DMS153 treated with DMSO at 0.1 percent for 48 hours (cell line): ENCODE results near the gene MXRA7.
A peak's percentile ranks its signal among the peaks of the same experiment; 100 is the strongest.
"Not testable (repeated sequence)": the region's sequence is repeated elsewhere in the genome, so short reads cannot be mapped to it uniquely, and the experiment has no call there.

ENCODE experiments used
- DNase-seq: peaks from one replicate; lab custom pipeline; 2025; ENCODE audit not compliant: unreplicated experiment; lab: John Stamatoyannopoulos, UW

The MXRA7 gene

DNA sequence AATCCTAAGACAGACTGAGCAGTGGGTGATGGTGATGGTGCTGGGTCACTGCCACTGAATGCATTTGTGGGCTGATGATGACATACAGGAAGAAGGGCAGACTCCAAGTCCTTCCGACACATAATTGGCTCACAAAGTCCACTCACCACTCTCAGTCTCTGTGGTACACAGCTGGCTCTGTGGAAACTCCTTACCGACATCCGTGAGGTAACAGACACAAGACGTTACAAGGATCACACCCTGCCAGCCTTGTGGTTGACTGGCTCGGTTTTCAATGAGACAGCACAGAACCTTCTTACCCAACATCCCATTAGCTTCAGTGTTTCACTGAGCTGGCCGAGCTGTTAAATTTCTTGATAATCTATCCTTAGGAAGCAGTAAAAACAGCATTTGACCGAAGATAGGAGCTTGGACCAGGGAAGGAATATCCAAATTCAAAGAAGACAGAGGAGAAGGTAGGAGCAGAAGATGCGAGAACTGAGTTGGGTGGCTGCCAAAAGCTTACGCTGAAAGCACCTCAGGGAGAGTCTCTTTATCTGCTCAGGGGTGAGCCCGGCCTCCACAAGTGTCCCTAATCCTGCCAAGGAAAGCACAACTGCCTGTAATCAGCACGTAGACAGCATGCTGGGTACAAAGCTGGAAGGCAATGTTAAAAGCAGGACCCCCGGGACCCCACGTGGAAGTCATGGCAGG, 5.5 kb upstream of the MXRA7 start:
- DNase-seq: no peak

DNA sequence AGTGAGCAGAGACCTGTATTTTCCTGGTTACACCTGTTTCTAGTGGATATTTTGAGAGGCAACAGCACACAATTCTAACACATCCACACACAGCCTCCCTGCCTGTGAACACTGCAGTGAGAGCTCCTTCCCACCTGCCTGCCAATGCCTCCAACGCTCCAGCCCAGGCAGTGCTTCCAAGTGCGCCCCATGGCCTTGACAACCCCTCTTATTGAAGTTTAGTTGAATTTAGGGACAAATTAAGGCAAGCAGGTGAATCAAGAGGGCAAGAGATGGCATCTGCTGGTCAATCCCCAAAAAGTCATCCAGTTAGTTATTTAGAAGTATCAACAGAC, 4.7 kb upstream of the MXRA7 start:
- no peak for DNase-seq

DNA sequence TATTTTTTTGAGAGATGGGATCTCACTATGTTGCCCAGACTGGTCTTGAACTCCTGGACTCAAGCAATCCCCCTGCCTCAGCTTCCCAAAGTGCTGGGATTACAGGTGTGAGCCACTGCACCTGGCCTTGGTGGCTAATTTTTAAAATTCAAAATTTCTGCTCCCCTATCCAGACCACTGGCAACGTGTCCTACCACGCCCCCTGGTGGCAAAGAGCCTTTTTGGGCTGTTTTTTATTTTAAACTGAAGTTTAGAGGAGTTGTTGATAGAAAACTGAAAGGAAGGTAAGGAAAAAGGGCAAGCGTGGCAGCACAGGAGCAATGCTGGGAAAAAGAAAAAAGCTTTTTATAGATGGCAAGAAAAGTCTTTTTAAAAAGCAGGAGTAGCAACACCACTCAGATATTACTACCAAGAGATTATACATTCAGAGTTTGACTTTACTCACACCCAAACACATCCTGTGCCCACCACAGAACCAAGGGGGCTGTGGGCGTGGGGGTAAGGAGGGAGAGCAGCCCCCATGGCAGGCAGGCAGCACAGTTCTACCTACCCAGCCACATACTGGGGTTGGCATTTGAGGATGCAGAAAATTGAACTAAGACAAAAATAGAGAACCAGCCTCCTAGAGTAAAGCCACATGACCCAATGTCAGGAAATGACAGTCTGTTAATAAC, 4.2 kb upstream of the MXRA7 start:
- DNase-seq: no peak

DNA sequence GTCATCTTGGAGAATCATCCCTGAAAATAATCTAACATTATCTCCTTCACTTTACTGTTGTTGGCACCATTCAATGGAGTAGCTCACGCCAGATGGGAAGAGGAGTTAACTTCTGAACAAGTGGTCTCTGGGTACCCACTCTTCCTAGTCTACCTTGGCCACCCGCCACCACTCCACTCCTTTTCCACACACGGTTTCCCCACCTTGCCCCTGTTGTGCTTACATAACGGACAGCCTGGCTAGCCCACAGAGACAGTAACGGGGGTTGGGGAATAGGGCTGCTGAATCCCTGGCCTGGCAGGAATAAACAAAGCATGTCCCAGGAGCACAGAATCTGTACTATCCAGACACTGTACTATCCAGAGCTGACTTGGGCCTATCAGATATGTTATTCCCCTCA, 3.6 kb upstream of the MXRA7 start:
- DNase-seq: no peak

DNA sequence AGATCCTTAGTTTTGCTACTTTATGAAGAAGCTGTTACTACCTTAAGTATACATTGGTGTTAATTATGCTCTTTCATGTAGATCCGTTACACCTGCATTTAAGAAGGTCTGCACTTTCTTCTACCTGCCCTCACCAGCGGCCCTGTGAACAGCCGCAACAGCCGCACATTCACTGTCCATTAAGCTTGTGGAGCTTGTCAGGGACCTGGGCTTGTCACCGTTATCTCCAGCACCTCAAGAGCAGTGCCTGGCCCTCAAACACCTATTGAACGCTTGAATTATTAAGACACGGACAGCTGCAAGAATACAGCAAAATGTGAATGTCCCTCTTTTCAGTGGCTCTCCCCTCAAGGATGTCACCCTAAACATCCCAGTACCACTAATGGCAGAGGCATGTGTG, 3.0 kb upstream of the MXRA7 start:
- no peak for DNase-seq

DNA sequence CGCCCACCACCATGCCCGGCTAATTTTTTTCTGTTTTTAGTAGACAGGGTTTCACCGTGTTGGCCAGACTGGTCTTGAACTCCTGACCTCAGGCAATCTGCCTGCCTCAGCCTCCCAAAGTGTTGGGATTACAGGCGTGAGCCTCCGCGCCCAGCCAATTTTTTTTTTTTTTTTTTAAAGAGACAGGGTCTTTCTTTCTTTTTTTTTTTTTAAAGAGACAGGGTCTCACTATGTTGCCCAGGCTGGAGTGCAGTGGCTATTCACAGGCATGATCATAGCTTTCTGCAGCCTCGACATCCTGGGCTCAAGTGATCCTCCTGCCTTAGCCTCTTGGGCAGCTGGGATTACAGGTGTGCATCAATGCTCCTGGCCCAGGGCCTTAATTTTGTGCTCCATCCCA, 1.6 kb upstream of the MXRA7 start:
- not testable (repeated sequence) for DNase-seq

DNA sequence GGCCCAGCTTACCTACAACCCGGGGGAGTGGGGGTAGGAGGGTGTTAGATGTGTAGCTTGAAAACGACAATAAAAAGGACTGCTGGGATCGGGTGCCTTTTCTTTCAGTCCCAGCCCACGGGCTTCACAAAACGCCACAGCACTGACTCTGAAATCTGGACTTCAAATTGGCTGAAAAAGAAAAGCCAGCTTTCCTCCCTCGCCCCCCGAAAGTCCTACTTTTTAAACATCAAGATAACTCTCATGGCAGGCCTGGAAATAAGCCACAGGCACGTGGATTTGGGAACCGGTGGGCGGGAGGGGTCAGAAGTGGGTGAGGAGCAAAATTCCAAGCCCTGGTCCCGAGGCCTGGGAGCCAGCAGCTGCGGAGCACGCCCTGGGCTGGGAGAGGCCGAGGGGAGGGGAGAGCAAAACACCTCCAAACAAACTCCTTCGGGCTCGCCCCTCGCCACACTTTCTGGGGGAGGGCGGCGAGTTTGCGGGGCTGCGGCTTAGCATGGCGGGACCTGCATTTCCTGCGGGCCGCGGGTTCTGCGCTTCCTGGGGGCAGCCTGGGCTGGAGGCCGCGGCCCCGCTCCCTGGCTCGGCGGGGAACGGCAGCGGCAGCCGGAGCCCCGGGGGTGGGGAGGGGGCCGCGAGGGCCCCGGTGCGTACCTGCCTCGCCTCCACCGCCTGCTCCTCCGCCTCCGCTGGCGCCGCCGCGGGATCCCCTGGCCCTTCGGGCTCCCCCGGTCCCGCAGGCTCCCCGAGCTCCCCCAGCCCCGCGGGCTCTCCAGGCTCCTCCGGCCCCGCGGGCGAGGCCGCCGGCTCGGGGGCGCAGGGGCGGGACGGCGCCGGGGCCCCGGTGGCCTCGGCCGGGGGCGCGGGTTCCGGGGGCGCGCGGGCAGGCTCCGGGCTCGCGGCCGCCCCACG, 558 bp downstream of the MXRA7 start:
- DNase-seq: not testable (repeated sequence)

DNA sequence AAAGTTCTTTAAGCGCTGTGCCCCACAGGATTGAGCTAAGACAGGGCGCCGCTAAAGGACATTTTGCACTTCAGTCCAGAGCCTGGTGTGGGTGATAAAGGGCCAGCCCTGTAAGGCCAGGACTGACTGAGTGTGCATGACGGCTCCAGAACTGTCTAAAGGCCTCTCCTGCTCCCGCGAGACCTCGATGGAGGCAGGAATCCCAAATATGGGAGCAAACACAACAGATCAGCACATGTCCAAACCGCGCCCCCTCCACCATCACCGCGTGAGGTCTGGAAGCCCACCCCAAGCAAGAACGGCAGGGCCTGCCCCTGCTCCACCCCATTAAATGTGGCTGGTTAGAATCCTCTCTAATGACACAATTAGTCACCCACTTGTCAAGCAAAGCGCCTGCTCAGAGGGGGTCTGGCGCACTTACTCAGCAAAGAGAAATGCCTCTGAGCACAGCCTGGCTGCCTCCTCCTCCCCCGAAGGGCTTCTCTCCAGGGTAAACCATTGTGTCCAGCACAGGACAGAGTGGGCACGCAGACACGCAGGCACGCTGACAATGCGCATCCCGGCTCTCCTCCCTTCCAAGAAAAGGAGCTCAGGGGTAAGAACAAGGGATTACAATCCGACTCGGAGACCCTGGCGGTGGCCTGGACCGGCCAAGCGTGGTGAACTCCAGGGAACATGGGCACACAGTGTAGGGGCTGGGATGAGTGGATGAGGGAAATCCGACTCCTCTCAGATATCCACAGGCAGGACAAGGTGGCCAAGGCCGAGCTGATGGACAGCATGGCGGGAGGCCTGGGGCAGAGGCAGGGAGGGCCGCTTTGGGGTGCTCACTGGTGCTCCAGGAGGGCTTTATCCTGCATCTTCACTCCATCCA, 1.5 kb downstream of the MXRA7 start:
- DNase-seq: no peak

DNA sequence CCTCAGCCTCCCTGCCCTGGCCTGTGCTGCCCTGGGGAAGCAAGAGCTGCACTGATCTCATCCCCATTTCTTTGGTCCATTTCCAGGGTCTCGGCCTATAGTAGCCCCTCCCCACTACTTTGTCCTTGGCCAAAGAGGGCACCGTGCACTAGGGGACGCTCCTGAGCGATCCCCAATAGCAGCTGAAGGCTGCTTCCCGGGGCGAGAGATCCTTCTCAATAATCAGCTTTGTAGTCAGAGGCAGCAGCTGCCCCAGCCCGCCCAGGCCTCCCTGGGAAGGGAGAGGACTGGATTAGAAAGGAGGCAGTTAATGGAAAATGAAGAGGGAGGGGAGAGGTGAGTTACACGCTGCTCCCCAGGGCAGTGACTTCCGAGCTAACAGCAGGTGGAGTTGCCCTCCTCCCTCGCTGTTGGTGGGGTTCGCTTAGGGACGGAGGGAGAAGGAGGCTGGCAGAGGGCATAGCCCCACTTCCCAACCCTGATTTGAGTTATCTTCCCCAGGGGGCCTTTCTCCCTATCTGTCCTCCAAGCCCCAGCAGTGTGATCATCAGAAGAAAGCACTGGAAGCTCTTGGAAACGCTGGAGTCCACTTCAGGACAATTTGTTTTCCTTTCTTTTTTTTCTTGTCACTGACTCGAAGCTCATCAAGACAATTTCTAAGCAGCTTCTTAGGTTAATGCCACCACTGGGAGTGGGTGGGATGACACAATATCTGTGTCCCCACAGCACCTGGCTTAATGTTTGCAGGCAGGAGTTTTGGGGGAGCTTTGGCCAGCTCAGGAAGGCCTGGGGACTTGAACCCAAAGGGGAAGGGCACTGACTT, 2.6 kb downstream of the MXRA7 start:
- no peak for DNase-seq

DNA sequence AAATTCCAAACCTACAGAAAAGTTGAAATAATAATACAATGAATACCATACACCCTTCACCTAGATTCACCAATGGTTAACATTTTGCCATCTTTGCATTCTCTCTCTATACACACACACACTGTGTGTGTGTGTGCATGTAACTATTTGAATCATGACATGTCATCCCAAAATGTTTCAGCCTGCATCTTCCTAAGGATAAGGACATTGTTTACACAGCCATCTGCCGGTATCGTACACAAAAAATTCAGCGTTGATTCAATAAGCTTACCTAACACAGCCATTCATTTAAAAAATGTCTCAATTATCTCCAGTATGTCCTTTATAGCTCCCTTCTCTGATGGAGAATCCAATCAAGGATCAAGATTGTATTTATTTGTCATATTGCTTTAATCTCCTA, 3.9 kb downstream of the MXRA7 start:
- no peak for DNase-seq

DNA sequence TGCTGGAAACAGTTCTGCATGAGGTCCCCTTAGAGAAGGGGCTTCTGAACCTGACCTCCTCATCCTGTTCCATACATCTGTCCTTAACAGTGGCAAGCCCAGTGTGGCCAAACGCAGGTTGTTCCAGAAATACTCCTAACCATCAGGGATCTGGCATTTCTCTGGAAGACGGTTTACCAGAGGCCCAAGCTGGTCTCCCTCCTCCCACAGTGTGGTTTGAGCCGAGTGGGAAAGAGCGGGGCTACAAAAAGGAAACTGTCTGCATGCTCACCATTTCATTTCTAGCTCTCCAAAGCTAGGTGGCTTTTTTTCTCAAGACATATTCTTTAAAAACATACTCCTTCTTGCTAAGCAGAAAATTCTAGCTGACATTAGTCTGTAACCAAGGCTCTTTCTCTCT, 6.0 kb downstream of the MXRA7 start:
- DNase-seq: no peak

DNA sequence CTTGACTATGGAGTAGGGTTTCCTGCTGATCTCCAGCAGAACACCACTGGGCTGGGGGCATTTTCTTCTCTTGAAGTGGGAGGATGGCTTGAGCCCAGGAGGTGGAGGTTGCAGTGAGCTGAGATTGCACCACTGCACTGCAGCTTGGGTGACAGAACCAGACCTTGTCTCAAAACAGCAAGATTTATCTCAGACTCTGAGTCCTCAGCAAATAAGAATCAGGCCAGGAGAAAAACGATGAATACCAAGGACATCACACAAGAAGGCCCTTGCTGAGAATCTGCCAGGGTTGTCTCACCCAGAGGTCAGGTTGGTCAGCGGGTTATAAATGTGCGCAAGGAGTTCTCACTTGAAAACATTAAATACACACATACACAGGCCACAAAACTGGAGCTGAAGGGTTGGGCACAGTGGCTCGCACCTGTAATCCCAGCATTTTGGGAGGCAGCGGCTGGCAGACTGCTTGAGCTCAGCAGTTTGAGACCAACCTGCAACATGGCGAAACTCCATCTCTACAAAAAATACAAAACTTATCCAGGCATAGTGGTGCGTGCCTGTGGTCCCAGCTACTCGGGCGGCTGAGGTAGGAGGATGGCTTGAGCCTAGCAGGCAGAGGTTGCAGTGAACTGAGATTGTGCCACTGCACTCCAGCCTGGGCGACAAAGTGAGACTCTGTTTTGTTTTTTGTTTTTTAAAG, 7.7 kb downstream of the MXRA7 start:
- no peak for DNase-seq

DNA sequence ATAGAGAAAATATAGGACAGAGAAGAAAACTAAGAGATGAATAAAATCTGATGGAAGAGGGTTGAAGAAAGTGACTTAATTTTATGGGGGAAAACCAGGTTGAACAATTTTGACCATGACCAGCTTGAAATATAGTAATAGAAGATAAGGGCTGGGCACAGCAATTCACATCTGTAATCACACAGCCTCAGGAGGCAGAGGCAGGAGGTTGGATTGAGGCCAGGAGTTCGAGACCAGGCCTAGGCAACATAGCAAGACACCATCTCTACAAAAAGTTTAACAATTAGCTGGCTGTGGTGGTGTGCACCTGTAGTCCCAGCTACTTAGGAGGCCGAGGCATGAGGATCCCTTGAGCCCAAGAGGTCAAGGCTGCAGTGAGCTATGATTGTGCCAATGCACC, 8.7 kb downstream of the MXRA7 start:
- no peak for DNase-seq

DNA sequence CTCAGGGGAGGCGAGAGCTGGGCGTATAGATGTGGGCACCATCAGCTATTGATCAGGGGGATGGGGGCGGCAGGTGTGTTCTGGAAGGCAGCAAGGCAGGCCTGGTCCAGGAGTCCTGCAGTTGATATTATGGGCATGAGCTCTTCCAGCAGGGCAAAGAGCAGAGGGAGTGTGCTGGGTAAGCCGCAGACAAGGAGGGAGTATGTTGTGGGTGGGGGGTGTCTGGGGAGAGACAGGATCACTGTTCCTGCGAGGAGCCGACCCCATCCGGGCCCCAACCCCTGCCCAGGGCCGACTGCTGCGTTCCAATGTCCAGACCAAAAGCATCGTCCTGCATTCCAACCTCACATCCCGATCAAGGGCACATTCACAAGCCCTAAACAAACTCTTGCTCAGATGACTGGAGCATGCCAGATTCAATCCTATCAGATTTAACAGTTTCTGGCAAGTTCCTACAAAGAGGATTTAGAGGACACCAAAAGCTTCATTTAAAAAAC, 9.2 kb downstream of the MXRA7 start:
- DNase-seq: no peak

DNA sequence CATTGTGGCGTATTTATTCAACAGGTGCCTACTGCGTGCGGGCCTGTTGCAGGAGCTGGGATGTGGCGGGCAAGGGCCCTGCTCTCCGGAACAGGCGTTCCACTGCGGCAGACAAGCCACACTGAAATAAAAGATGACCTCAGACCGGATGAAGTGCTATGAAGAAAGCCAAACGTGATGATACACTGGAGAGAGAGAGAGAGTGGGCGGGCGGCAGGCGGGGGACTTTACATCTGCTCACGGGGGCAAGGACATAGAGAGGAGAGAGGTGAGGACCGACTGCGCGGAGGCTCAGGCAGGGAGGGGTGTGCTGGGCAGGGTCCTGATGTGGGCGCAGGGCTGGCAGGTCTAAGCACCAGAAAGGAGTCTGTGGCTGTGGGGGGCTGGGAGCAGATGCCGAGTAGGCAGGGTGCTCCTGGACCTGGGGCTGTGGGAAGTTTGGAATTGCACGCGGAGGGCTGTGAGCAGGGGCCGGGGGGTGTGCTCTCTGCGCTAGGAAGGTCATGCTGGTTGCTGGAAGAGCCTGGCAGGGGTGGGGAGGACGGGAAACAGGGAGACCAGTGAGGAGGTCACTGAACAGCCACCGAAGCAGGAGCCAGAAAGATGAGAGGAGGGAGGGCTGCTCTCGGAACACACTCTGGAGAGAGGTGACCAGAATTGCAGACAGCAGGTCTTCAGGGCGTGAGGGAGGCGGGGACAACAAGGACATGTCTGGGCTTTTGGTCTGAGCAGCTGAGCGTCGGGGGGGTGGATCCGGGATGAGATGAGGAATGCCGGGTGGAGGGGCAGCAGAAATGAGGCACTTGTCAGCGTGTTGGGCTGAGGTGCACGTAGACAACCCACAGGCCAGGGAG, 9.9 kb downstream of the MXRA7 start:
- DNase-seq: peak; percentile 71

DNA sequence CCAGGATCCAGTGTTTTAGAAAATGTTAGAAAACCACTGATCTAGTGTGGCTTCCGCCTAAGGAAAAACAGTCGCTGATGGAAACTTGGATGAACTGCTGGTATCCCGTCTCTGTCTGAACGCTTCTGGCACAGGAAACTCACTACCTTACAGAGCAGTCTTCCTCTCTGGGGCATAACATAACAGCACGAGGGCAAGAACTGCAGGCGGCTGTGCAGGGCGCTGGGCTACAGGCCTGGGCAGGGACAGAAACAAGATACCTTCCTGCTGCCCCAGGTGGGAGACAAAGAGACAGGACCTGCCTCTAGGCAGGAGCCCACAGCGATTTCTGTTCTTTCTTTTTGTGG, 10.5 kb downstream of the MXRA7 start:
- peak; percentile 71 for DNase-seq

DNA sequence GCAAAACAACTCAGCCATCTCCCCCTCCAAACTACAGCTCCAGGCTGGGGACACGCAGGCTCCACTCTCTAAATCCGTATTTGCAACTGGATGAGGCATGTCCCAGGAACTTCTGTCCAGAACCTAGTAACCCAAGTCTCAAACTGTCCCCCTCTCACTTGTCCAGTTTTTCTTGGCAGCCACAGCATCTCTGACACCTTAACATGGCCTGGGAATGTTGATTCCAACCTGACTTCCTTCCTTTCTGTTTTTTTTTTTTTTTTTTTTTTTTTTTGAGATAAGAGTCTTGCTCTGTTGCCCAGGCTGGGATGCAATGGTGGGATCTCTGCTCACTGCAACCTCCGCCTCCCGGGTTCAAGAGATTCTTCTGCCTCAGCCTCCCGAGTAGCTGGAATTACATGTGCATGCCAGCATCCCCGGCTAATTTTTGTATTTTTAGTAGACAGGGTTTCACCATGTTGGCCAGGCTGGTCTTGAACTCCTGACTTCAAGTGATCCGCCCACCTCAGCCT, 12.2 kb downstream of the MXRA7 start:
- DNase-seq: not testable (repeated sequence)

DNA sequence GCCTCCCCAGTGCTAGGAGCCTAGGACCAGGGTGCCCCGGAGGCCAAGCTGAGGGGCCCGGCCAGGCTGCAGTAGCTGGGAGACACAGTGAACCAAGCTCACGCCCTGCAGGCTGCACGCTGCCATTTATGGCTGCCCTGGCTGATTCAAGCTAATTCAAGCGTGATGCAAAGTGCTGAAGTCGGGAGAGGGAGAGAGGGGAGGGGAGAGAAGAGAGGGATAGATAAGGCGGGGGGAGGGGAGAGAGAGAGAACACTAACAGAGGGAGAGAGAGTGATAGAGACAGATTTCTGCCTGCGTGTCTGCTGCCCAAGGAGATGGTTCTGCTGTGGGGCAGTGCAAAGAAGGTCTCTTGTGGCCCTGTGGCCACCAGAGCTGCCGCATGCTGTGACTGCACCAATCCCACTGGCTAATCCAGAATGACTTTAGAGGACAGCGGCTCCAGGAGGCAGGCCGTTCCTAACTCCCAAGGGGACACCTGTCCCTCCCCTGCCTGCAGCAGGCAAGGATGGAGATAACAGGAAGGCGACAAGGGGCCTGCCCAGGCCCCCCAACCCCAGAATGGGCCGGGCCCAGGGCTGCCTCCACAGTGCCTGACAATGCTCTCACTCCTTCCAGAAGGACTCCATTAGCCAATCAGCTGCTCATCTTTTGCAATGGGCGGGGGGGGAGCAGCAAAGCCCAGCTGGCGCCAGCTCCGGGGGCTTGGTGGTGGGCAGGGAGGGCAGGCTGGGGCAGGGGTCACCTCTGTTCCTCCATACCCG, 12.9 kb downstream of the MXRA7 start:
- no peak for DNase-seq
